Endothelial cell of umbilical vein (primary cell): ENCODE data around the gene SEZ6L. TPM values are rescaled to one million over a fixed set of nuclear protein-coding genes. Genes with fewer than 3 reads are reported as not detected.

ENCODE experiments used
- BruUV-seq: library from RNA; stranded (reverse); fragments of 400-500 nt; replicated peaks from 2 replicates; lab custom pipeline; 2021; lab: Mats Ljungman, UMichigan
- CTCF ChIA-PET: fragments of 300-600, 350-600 bp; sonication (Branson Sonifier 250); formaldehyde crosslinking; loops from one replicate; lab custom pipeline; 2021; ENCODE audit warnings: antibody characterized with exemption, inconsistent platforms; lab: Charles Lee
- POLR2A ChIA-PET: fragments of 300-600, 350-600 bp; sonication (Branson Sonifier 250); formaldehyde crosslinking; loops from one replicate; lab custom pipeline; 2021; ENCODE audit warnings: antibody characterized with exemption, inconsistent platforms; lab: Charles Lee
- DNase-seq: peaks from one replicate; pipeline ENCODE4 v3.0.0-alpha.2; 2011; ENCODE audit warnings: low read depth, low spot score
- FAIRE-seq: peaks from 2 replicates; lab custom pipeline; 2011; peaks lifted over from hg19 to GRCh38; lab: Jason Lieb, UNC
- H2AFZ ChIP-seq: 2 replicates; pipeline ENCODE4 v1.6.0; 2012; ENCODE audit warnings: low read depth, low read length, control low read depth, inconsistent platforms
- H3K27ac ChIP-seq: 2 replicates; pipeline ENCODE4 v1.5.1; 2011; ENCODE audit warnings: low read depth, mild to moderate bottlenecking, control low read depth, low read length, moderate library complexity; ENCODE audit not compliant: insufficient read depth
- H3K27me3 ChIP-seq, 2 experiments: 2 replicates each; pipeline versions ENCODE4 v1.6.0 to v1.6.1; 2011; ENCODE audit warnings: low read length in 2 of 2, mixed read lengths in 1 of 2; ENCODE audit not compliant: control insufficient read depth in 2 of 2, insufficient read depth in 2 of 2
- H3K36me3 ChIP-seq, 2 experiments: 2 replicates in 1 of 2; 3 replicates in 1 of 2; pipeline ENCODE4 v1.5.1; 2011; ENCODE audit warnings: low read length in 2 of 2, mild to moderate bottlenecking in 1 of 2, moderate library complexity in 1 of 2; ENCODE audit not compliant: control insufficient read depth in 2 of 2, insufficient read depth in 2 of 2; ENCODE audit errors: extremely low read depth in 1 of 2
- H3K4me1 ChIP-seq: 3 replicates; pipeline ENCODE4 v1.5.1; 2011; ENCODE audit warnings: mild to moderate bottlenecking, low read length; ENCODE audit not compliant: control insufficient read depth, insufficient read depth; ENCODE audit errors: extremely low read depth
- H3K4me2 ChIP-seq: 2 replicates; pipeline ENCODE4 v1.6.1; 2011; ENCODE audit warnings: low read length, control low read depth, mixed read lengths; ENCODE audit not compliant: insufficient read depth
- H3K4me3 ChIP-seq, 3 experiments: fragments of 200-600 bp in 1 of 3; sonication (generic), shearing (Covaris generic) in 1 of 3; replicated peaks in 1 of 3; 2 replicates each; pipeline ENCODE4 v1.5.1; 2011 to 2016; ENCODE audit warnings: control low read depth in 3 of 3, low read length in 3 of 3, mild to moderate bottlenecking in 2 of 3, inconsistent platforms in 1 of 3, low read depth in 1 of 3, moderate library complexity in 1 of 3; ENCODE audit not compliant: insufficient read depth in 1 of 3
- H3K79me2 ChIP-seq: 2 replicates; pipeline ENCODE4 v1.6.0; 2012; ENCODE audit warnings: low read length, inconsistent platforms; ENCODE audit not compliant: control insufficient read depth, insufficient read depth
- H3K9ac ChIP-seq: replicated peaks from 2 replicates; pipeline ENCODE3; 2011; ENCODE audit warnings: low read length, control low read depth; ENCODE audit not compliant: insufficient read depth; ENCODE audit errors: extremely low read depth
- H3K9me1 ChIP-seq: replicated peaks from 3 replicates; pipeline ENCODE4 v1.6.0; 2011; ENCODE audit warnings: mild to moderate bottlenecking, low read length; ENCODE audit not compliant: control insufficient read depth, insufficient read depth; ENCODE audit errors: extremely low read depth
- H3K9me3 ChIP-seq: replicated peaks from 2 replicates; pipeline ENCODE4 v1.5.1; 2012; ENCODE audit warnings: low read length, inconsistent platforms; ENCODE audit not compliant: control insufficient read depth, insufficient read depth
- H4K20me1 ChIP-seq: replicated peaks from 2 replicates; pipeline ENCODE3; 2011; ENCODE audit warnings: mild to moderate bottlenecking, low read length; ENCODE audit not compliant: control insufficient read depth, insufficient read depth; ENCODE audit errors: extremely low read depth
- CTCF ChIP-seq, 2 donors: IDR thresholded peaks; 1 replicate in 1 of 2; 2 replicates in 1 of 2; pipeline ENCODE4 v1.5.1; 2011; ENCODE audit warnings: low read length in 2 of 2, mild to moderate bottlenecking in 2 of 2, moderate library complexity in 2 of 2, control low read depth in 1 of 2, inconsistent platforms in 1 of 2, low read depth in 1 of 2; ENCODE audit not compliant: insufficient read depth in 1 of 2; ENCODE audit errors: extremely low read depth in 1 of 2
- EZH2 ChIP-seq: IDR thresholded peaks from 2 replicates; pipeline ENCODE4 v1.6.1; 2012; ENCODE audit warnings: borderline replicate concordance, low read depth, mild to moderate bottlenecking, moderate library complexity, low read length, inconsistent platforms; ENCODE audit not compliant: severe bottlenecking
- FOS ChIP-seq: IDR thresholded peaks from 2 replicates; pipeline ENCODE4 v1.6.1; 2011; ENCODE audit warnings: mild to moderate bottlenecking, low read length, moderate library complexity, borderline replicate concordance; ENCODE audit not compliant: insufficient read depth
- GATA2 ChIP-seq: IDR thresholded peaks from 2 replicates; pipeline ENCODE4 v1.7.0; 2011; ENCODE audit warnings: low read depth, mild to moderate bottlenecking, moderate library complexity, mixed read lengths, low read length; ENCODE audit not compliant: insufficient read length, insufficient read depth
- JUN ChIP-seq: IDR thresholded peaks from 2 replicates; pipeline ENCODE4 v1.6.1; 2011; ENCODE audit warnings: borderline replicate concordance, low read depth; ENCODE audit not compliant: insufficient read length, insufficient read depth
- MAX ChIP-seq: IDR thresholded peaks from 2 replicates; pipeline ENCODE4 v1.6.1; 2011; ENCODE audit not compliant: insufficient read depth, insufficient read length
- MYC ChIP-seq: IDR thresholded peaks from one replicate; pipeline ENCODE4 v1.6.1; 2011; ENCODE audit warnings: mild to moderate bottlenecking, low read depth, low read length
- POLR2A ChIP-seq: IDR thresholded peaks from 2 replicates; pipeline ENCODE4 v1.6.1; 2012; ENCODE audit warnings: low read depth, mild to moderate bottlenecking, control low read depth, low read length
- POLR2AphosphoS5 ChIP-seq: IDR thresholded peaks from 2 replicates; pipeline ENCODE4 v1.6.1; 2012; ENCODE audit warnings: low read depth, mild to moderate bottlenecking, control low read depth, low read length, moderate library complexity; ENCODE audit not compliant: insufficient read depth
- dilution Hi-C: fragments of 300-500 bp; cut with MboI; formaldehyde crosslinking; loops from one replicate; pipeline ENCODE4 v1.15.0; 2019; ENCODE audit warnings: low sequenced_read_pairs; ENCODE audit not compliant: extremely low pct_ligation_motif_present
- intact Hi-C: fragments of 100-400 bp; cut with micrococcal nuclease; formaldehyde crosslinking; loops from one replicate; pipeline ENCODE4 v1.10.0; 2022
- polyA plus RNA-seq, 4 experiments: library from polyadenylated mRNA; depleted of rRNA in 3 of 4; stranded (reverse) in 3 of 4; unstranded in 1 of 4; fragments of >200 nt; gene quantifications; 2 replicates each; pipeline versions ENCODE4 v1.2.1 to v1.2.3, GENCODE V29; 2011 to 2012; ENCODE audit warnings: missing spikeins in 1 of 4
- total RNA-seq: library from RNA; stranded (reverse); gene quantifications from 2 replicates; pipeline ENCODE4 v1.2.3, GENCODE V29; 2021

Gene SEZ6L
- total and polyA plus RNA-seq, 2 donors (not counting 3 experiments of a cell fraction or from before 2014, with no cell fraction given), result not detected

- ChIA-PET POLR2A (no interaction called here), CTCF (interaction anchor here (1.1 kb wide), 1 partner anchor 9 kb away, joined by 5 read pairs; no protein-coding TSS in a partner anchor)
- no peak for DNase-seq
- H3K36me3 ChIP-seq, result no peaks in the 10 kb centered on the region
- TF ChIP-seq MAX, result no peak
- TF ChIP-seq EZH2, result no peak
- TF ChIP-seq MYC, result no peak
- TF ChIP-seq GATA2, result no peak
- no peak for TF ChIP-seq POLR2A
- no peak for TF ChIP-seq JUN
- no peak overlapping the region for H3K4me3 ChIP-seq
- H3K9me1 ChIP-seq, result no peaks in the 10 kb centered on the region
- dilution Hi-C loops (no loop called here), intact Hi-C loops (no loop called here)
- H3K27me3 ChIP-seq, result no peaks in the 10 kb centered on the region
- FAIRE-seq, result no peak
- H3K4me1 ChIP-seq, result no peaks in the 10 kb centered on the region
- no peak overlapping the region for H3K9ac ChIP-seq
- BruUV-seq, result no TSS peak
- no peak overlapping the region for H3K27ac ChIP-seq
- H3K4me2 ChIP-seq, result no peak overlapping the region
- no peaks in the 10 kb centered on the region for H3K9me3 ChIP-seq
- H3K79me2 ChIP-seq, result no peaks in the 10 kb centered on the region
- H4K20me1 ChIP-seq, result no peaks in the 10 kb centered on the region
- no peak overlapping the region for H2AFZ ChIP-seq
These were observed 152.2 kb downstream of the SEZ6L start for GRCh38 chr22:26321469-26321913.

GRCh38 chr22:26322179-26322905 lies 153.1 kb downstream of the SEZ6L start:
- DNase-seq (no peak), FAIRE-seq (no peak)
- Histone ChIP-seq H3K27me3 (no peaks in the 10 kb centered on the region), H3K9me1 (no peaks in the 10 kb centered on the region), H3K9ac (no peak overlapping the region), H2AFZ (no peak overlapping the region), H3K9me3 (no peaks in the 10 kb centered on the region), H3K27ac (no peak overlapping the region), H4K20me1 (no peaks in the 10 kb centered on the region), H3K36me3 (no peaks in the 10 kb centered on the region), H3K4me1 (no peaks in the 10 kb centered on the region), H3K4me3 (no peak overlapping the region), H3K79me2 (no peaks in the 10 kb centered on the region), H3K4me2 (no peak overlapping the region)
- TF ChIP-seq MYC, result no peak
- no peak for TF ChIP-seq JUN
- no peak for TF ChIP-seq CTCF (IDR thresholded peaks at IDR 0.05; ENCODE audit: extremely low read depth in 1 of 2, insufficient read depth in 1 of 2, low read depth in 1 of 2, low read length in 2 of 2)
- TF ChIP-seq FOS, result no peak
- TF ChIP-seq MAX, result no peak
- TF ChIP-seq POLR2AphosphoS5, result no peak
- TF ChIP-seq POLR2A, result no peak
- no peak for TF ChIP-seq EZH2
- no peak for TF ChIP-seq GATA2
- CTCF ChIA-PET, result interaction anchor here (1.3 kb wide), 1 partner anchor 860 kb away, joined by 4 read pairs; no protein-coding TSS in a partner anchor
- no TSS peak for BruUV-seq
- intact Hi-C loops, result no loop called here
- dilution Hi-C loops, result no loop called here
- POLR2A ChIA-PET, result no interaction called here
